ENCODE measurements around the gene CHGA.

- no peak for TF ChIP-seq BRCA1 (IDR thresholded peaks at IDR 0.05; ENCODE audit: low read depth, low read length)
- TF ChIP-seq NRF1 (conservative IDR thresholded peaks at IDR 0.05; ENCODE audit: low read depth, low read length): no peak
- no peak for TF ChIP-seq MTA3 (IDR thresholded peaks at IDR 0.05; ENCODE audit: borderline replicate concordance, low read length)
- no peak for TF ChIP-seq KAT2A (conservative IDR thresholded peaks at IDR 0.05; ENCODE audit: control insufficient read depth, low read depth, low read length)
- TF ChIP-seq NFYB (IDR thresholded peaks at IDR 0.05; ENCODE audit: insufficient read depth, low read depth, low read length): no peak
- TF ChIP-seq SP1 (IDR thresholded peaks at IDR 0.05; ENCODE audit: low read depth, low read length): no peak
- TF ChIP-seq POLR2AphosphoS5 (IDR thresholded peaks at IDR 0.05; ENCODE audit: low read length): no peak
- TF ChIP-seq MXI1 (IDR thresholded peaks at IDR 0.05; ENCODE audit: low read depth, low read length): no peak
- no peak for TF ChIP-seq CTCF (IDR thresholded peaks at IDR 0.05 in 2 of 3, conservative IDR thresholded peaks at IDR 0.05 in 1 of 3; ENCODE audit: control insufficient read depth in 2 of 3, extremely low read depth in 1 of 3, insufficient read depth in 1 of 3, low read depth in 3 of 3, low read length in 3 of 3)
- no peak for TF ChIP-seq RFX5 (IDR thresholded peaks at IDR 0.05; ENCODE audit: low read depth, low read length)
- TF ChIP-seq BHLHE40 (IDR thresholded peaks at IDR 0.05; ENCODE audit: borderline replicate concordance in 1 of 2, low read depth in 2 of 2, low read length in 1 of 2): no peak
- TF ChIP-seq ZBTB33 (IDR thresholded peaks at IDR 0.05): no peak
- no peak for TF ChIP-seq CUX1 (IDR thresholded peaks at IDR 0.05; ENCODE audit: insufficient replicate concordance, low read depth, low read length)
- TF ChIP-seq ZNF274 (IDR thresholded peaks at IDR 0.05; ENCODE audit: insufficient read depth, insufficient read length): no peak
These were observed 50.9 kb downstream of the CHGA start for GRCh38 chr14:92973798-92974372.

All from GM12878 (cell line).